Measurements from ENCODE around the gene SMIM27.
"Not testable (repeated sequence)": the region's sequence is repeated elsewhere in the genome, so short reads cannot be mapped to it uniquely, and the experiment has no call there.

Gene SMIM27, protein sequence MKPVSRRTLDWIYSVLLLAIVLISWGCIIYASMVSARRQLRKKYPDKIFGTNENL
- 4.6 to 5.9 (median 5.8) reads per million in 3 donors for total RNA-seq

DNA sequence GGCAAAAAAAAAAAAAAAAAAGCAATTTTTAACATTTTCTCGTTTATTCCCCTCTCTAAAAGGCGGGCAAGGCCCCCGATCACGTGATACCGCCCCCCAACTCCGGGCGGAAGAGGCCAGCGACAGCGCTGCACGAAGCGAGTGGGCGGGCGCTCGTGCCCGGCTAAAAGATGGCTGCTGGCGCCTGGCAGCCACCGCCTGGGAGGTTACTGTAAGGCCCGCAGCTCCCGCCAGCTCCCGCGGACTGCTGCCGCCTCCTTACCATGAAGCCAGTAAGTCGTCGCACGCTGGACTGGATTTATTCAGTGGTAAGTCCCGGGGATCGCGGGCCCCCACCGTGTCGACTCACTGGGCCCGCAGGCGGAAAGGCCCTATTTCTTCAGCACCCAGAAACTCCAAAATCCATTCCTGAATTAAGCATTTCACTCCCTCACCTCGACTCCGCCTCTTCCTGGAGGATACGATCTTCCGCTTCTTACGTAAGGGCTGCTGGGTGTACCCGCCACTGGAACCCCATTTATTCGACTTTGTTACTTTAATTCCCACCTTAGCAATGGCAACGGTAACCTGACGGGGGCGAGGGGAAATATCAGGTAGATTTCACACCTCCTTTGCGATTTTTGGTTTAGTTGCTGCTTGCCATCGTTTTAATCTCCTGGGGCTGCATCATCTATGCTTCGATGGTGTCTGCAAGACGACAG, at the start of gene SMIM27, which contains the start of gene TOPORS:
Gene SMIM27, plus strand, starts transcription at position 156 of the 701 bp plus-strand sequence. Its CDS starts 108 bp downstream, at position 264.
Gene TOPORS, minus strand, starts transcription at position 415 of the 701 bp plus-strand sequence. Its CDS starts 150 bp downstream, at position 265.
- peak within 1 kb of the TSS; percentile 94 for H3K27ac ChIP-seq (ENCODE audit: insufficient read depth, low read length, poor library complexity, severe bottlenecking)
- H3K4me1 ChIP-seq (ENCODE audit: control insufficient read depth, insufficient read depth, low read length, poor library complexity, severe bottlenecking), result peaks cover 15% of the 10 kb centered on the region
- no peaks in the 10 kb centered on the region for H3K9me3 ChIP-seq (ENCODE audit: control insufficient read depth, low read length)
- DNase-seq, result peak; percentile 80 to 88 (median 86)
- no peaks in the 10 kb centered on the region for H3K36me3 ChIP-seq (ENCODE audit: control insufficient read depth, insufficient read depth, low read length)
- H3K27me3 ChIP-seq (replicated peaks; ENCODE audit: control insufficient read depth, insufficient read depth, low read length, poor library complexity, severe bottlenecking), result no peaks in the 10 kb centered on the region
- H3K4me3 ChIP-seq (ENCODE audit: insufficient read depth, low read depth, low read length, poor library complexity, severe bottlenecking), result peak within 1 kb of the TSS; percentile 90

DNA sequence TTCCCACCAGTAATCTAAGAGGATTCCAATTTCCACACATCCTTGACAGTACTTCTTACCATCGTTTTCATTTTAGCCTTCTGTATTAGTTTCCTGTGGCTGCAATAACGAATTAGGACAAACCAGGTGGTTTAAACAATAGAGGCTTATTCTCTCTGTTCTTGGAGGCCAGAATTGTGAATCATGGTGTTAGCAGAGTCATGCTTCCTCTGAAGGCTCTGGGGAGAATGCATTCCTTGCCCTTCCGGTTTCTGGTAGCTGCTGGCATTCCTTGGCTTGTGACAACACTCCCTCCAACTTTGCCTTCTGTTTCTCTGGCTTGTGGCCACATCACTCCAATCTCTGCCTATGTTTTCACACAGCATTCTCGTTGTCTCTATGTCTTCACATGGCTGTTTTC, 49.7 kb upstream of the SMIM27 start:
- DNase-seq, result no peak
- H3K4me1 ChIP-seq (ENCODE audit: control insufficient read depth, insufficient read depth, low read length, poor library complexity, severe bottlenecking), result no peaks in the 10 kb centered on the region
- no peak overlapping the region for H3K4me3 ChIP-seq (ENCODE audit: insufficient read depth, low read depth, low read length, poor library complexity, severe bottlenecking)
- no peaks in the 10 kb centered on the region for H3K27me3 ChIP-seq (replicated peaks; ENCODE audit: control insufficient read depth, insufficient read depth, low read length, poor library complexity, severe bottlenecking)
- H3K27ac ChIP-seq (ENCODE audit: insufficient read depth, low read length, poor library complexity, severe bottlenecking), result no peak overlapping the region
- H3K36me3 ChIP-seq (ENCODE audit: control insufficient read depth, insufficient read depth, low read length), result peaks cover 22% of the 10 kb centered on the region
- H3K9me3 ChIP-seq (ENCODE audit: control insufficient read depth, low read length), result no peaks in the 10 kb centered on the region

DNA sequence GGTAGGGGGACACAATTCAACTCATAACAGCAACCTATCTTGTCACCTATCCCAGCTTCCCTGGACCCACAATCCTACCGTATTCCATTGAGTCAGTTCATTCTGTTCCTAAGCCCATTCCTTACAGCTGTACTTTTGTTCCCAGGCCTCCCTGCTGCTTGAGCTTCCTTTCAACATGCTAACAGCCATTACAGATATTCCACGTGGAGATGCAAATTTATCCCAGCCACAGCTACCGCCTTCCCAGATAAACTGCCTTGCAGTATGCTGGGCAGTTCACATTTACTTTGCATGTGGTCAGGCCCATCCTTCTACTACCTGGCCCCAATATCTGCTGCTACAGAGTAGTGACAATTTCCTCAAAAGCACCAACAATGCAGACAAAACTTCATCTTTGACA, 49.1 kb upstream of the SMIM27 start:
- Histone ChIP-seq H3K4me3 (ENCODE audit: insufficient read depth, low read depth, low read length, poor library complexity, severe bottlenecking) (no peak overlapping the region), H3K36me3 (ENCODE audit: control insufficient read depth, insufficient read depth, low read length) (peaks cover 20% of the 10 kb centered on the region), H3K4me1 (ENCODE audit: control insufficient read depth, insufficient read depth, low read length, poor library complexity, severe bottlenecking) (no peaks in the 10 kb centered on the region), H3K27me3 (replicated peaks; ENCODE audit: control insufficient read depth, insufficient read depth, low read length, poor library complexity, severe bottlenecking) (no peaks in the 10 kb centered on the region), H3K9me3 (ENCODE audit: control insufficient read depth, low read length) (no peaks in the 10 kb centered on the region), H3K27ac (ENCODE audit: insufficient read depth, low read length, poor library complexity, severe bottlenecking) (no peak overlapping the region)
- no peak for DNase-seq

DNA sequence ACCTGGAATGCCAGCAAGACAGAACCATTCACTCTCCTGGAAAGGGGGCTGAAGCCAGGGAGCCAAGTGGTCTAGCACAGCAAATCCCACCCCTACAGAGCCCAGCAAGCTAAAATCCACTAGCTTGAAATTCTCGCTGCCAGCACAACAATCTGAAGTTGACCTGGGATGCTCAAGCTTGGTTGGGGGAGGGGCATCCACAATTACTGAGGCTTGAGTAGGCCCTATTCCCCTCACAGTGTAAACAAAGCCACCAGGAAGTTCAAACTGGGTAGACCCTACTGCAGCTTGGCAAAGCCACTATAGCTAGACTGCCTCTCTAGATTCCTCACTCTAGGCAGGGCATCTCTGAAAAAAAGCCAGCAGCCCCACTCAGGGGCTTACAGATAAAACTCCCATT, 43.4 kb upstream of the SMIM27 start:
- Histone ChIP-seq H3K27me3 (replicated peaks; ENCODE audit: control insufficient read depth, insufficient read depth, low read length, poor library complexity, severe bottlenecking) (no peaks in the 10 kb centered on the region), H3K27ac (ENCODE audit: insufficient read depth, low read length, poor library complexity, severe bottlenecking) (no peak overlapping the region), H3K9me3 (ENCODE audit: control insufficient read depth, low read length) (no peaks in the 10 kb centered on the region), H3K36me3 (ENCODE audit: control insufficient read depth, insufficient read depth, low read length) (peaks cover 7% of the 10 kb centered on the region), H3K4me3 (ENCODE audit: insufficient read depth, low read depth, low read length, poor library complexity, severe bottlenecking) (no peak overlapping the region), H3K4me1 (ENCODE audit: control insufficient read depth, insufficient read depth, low read length, poor library complexity, severe bottlenecking) (no peaks in the 10 kb centered on the region)
- no peak for DNase-seq

DNA sequence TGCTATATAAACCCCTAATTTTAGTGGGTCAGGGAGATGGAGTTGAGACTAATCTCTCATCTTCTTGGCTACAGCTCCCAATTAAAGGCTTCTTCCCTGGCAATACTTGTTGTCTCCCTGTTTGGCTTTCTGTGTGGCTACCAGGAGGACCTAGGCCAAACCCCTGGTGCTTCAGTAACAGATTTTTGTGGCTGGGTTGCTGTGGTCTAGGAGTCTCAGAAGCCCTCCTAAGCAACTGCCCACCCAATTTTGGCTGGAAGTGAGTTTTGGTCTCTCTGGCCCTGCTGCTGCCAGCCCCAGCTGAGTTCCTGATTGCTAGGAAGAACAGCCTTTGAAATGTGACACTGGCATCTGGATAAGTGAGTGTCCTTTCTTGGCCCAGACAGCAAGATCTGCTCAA, 35.9 kb upstream of the SMIM27 start:
- Histone ChIP-seq H3K4me1 (ENCODE audit: control insufficient read depth, insufficient read depth, low read length, poor library complexity, severe bottlenecking) (no peaks in the 10 kb centered on the region), H3K27me3 (replicated peaks; ENCODE audit: control insufficient read depth, insufficient read depth, low read length, poor library complexity, severe bottlenecking) (no peaks in the 10 kb centered on the region), H3K27ac (ENCODE audit: insufficient read depth, low read length, poor library complexity, severe bottlenecking) (no peak overlapping the region), H3K9me3 (ENCODE audit: control insufficient read depth, low read length) (no peaks in the 10 kb centered on the region), H3K36me3 (ENCODE audit: control insufficient read depth, insufficient read depth, low read length) (no peaks in the 10 kb centered on the region), H3K4me3 (ENCODE audit: insufficient read depth, low read depth, low read length, poor library complexity, severe bottlenecking) (no peak overlapping the region)
- DNase-seq, result no peak

DNA sequence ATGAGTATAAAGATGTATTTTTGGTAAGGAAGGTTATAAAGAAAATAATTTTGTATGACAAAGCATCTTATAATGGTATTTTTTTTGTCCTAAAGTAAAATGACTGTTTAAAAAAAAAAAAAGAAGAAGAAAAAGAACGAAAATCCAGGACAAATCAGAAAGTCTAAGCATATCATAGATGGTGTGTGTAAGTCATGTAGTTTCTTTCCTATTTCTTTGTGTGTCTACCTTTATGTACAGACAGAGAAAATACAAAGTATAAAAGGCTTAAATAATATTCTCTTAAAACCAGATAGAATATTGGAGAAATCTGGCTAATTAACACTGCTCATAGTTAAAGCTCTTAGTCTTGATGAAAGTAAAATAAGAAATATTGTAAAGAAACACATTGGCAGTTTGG, 33.9 kb upstream of the SMIM27 start:
- Histone ChIP-seq H3K27ac (ENCODE audit: insufficient read depth, low read length, poor library complexity, severe bottlenecking) (no peak overlapping the region), H3K27me3 (replicated peaks; ENCODE audit: control insufficient read depth, insufficient read depth, low read length, poor library complexity, severe bottlenecking) (no peaks in the 10 kb centered on the region), H3K4me3 (ENCODE audit: insufficient read depth, low read depth, low read length, poor library complexity, severe bottlenecking) (no peak overlapping the region), H3K4me1 (ENCODE audit: control insufficient read depth, insufficient read depth, low read length, poor library complexity, severe bottlenecking) (peaks cover 6% of the 10 kb centered on the region), H3K9me3 (ENCODE audit: control insufficient read depth, low read length) (no peaks in the 10 kb centered on the region), H3K36me3 (ENCODE audit: control insufficient read depth, insufficient read depth, low read length) (no peaks in the 10 kb centered on the region)
- no peak for DNase-seq

DNA sequence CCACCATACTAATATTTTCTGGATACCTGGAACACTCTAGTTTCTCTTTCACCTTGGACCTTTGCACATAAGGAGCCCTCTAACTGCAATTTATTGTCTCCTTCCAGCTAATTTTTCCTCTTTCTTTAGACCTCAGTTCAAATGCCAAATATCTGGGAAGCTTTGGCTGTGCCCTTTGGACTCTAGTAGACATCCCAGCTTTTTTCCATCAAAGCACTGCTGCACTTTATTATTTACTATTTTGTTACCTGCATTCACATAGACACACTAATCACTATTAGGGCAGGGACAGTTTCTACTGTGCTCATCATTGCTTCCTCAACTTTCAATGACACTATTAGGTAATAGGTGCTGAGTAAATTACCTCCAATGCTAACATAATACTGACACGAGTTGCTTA, 28.2 kb upstream of the SMIM27 start:
- no peaks in the 10 kb centered on the region for H3K36me3 ChIP-seq (ENCODE audit: control insufficient read depth, insufficient read depth, low read length)
- no peak overlapping the region for H3K27ac ChIP-seq (ENCODE audit: insufficient read depth, low read length, poor library complexity, severe bottlenecking)
- H3K9me3 ChIP-seq (ENCODE audit: control insufficient read depth, low read length), result no peaks in the 10 kb centered on the region
- H3K27me3 ChIP-seq (replicated peaks; ENCODE audit: control insufficient read depth, insufficient read depth, low read length, poor library complexity, severe bottlenecking), result no peaks in the 10 kb centered on the region
- peaks cover 10% of the 10 kb centered on the region for H3K4me1 ChIP-seq (ENCODE audit: control insufficient read depth, insufficient read depth, low read length, poor library complexity, severe bottlenecking)
- H3K4me3 ChIP-seq (ENCODE audit: insufficient read depth, low read depth, low read length, poor library complexity, severe bottlenecking), result no peak overlapping the region
- DNase-seq, result no peak

DNA sequence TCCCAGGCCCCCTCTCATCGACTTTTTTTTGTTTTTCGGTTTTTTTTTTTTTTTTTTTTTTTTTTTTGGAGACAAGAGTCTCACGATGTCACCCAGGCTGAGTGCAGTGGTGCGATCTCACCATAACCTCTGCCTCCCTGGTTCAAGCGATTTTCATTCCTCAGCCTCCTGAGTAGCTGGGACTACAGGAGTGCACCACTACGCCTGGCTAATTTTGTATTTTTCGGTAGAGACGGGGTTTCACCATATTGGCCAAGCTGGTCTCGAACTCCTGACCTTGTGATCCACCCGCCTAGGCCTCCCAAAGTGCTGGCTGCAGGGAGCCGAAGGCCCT, 27.6 kb upstream of the SMIM27 start:
- H3K36me3 ChIP-seq (ENCODE audit: control insufficient read depth, insufficient read depth, low read length); DNase-seq; H3K27me3 ChIP-seq (replicated peaks; ENCODE audit: control insufficient read depth, insufficient read depth, low read length, poor library complexity, severe bottlenecking); H3K27ac ChIP-seq (ENCODE audit: insufficient read depth, low read length, poor library complexity, severe bottlenecking); H3K9me3 ChIP-seq (ENCODE audit: control insufficient read depth, low read length); H3K4me1 ChIP-seq (ENCODE audit: control insufficient read depth, insufficient read depth, low read length, poor library complexity, severe bottlenecking): not testable (repeated sequence)
- H3K4me3 ChIP-seq (ENCODE audit: insufficient read depth, low read depth, low read length, poor library complexity, severe bottlenecking), result peak overlapping the region; percentile 88

DNA sequence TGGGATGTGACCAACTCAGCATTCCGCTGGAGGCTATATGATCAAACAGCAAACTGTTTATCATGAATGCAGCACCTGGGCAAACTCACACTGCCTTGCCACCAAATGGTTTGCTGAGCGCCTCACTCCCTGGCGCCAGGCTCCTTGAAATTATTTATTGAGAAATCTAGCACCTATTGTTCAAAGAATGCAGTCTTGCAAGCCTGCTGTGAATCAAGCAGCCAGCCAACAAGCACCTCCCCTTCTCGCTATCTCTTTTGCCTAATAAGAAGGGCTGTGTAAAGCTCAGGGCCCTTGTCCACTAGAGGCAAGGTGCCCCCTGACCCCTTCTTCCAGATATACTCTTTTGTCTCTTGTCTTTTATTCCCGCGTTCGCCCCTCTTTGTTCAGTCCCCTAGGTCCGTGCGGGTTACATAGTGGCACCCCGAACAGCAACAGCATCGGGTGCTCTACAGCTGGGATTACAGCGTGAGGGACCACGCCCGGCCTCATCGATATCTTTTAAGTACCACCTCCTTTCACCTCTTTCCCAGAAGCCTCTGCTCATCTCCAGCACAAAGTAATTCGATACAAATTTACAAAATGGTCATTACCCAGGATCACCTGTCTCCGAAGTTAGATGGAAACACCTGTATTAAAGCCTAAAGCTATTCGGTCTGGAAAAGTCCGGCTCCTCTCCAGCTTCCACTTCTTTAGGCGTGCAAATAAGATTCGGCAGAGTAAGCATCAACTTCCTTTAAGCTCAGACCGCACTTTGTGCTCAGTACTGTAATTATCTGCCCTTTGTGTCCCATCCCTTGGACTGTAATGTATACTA, 27.0 kb upstream of the SMIM27 start:
- H3K27me3 ChIP-seq (replicated peaks; ENCODE audit: control insufficient read depth, insufficient read depth, low read length, poor library complexity, severe bottlenecking), result no peaks in the 10 kb centered on the region
- H3K4me1 ChIP-seq (ENCODE audit: control insufficient read depth, insufficient read depth, low read length, poor library complexity, severe bottlenecking), result peaks cover 10% of the 10 kb centered on the region
- H3K9me3 ChIP-seq (ENCODE audit: control insufficient read depth, low read length), result no peaks in the 10 kb centered on the region
- no peaks in the 10 kb centered on the region for H3K36me3 ChIP-seq (ENCODE audit: control insufficient read depth, insufficient read depth, low read length)
- no peak for DNase-seq
- H3K27ac ChIP-seq (ENCODE audit: insufficient read depth, low read length, poor library complexity, severe bottlenecking), result peak overlapping the region; percentile 83
- H3K4me3 ChIP-seq (ENCODE audit: insufficient read depth, low read depth, low read length, poor library complexity, severe bottlenecking), result peak overlapping the region; percentile 88

DNA sequence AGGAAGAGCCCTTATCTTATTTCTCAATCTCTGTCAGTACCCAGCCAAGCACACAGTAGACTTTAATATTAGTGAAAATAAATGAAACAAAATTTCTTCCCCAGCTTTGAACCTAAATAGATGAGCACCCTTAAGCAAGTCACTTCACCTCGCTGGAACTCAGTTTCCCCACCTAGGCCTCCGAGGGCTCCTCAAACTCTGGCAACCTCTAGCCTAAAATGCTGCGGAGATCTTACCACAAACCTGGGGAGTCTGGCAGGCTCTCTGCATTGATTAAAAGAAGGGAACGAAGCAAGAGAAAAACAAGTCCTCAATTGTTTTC, 26.5 kb upstream of the SMIM27 start:
- no peak for DNase-seq

More for the DNA sequence above, 26.5 kb upstream of the SMIM27 start:
- peaks cover 10% of the 10 kb centered on the region for H3K4me1 ChIP-seq (ENCODE audit: control insufficient read depth, insufficient read depth, low read length, poor library complexity, severe bottlenecking)
- H3K27ac ChIP-seq (ENCODE audit: insufficient read depth, low read length, poor library complexity, severe bottlenecking), result peak overlapping the region; percentile 83
- peak overlapping the region; percentile 88 for H3K4me3 ChIP-seq (ENCODE audit: insufficient read depth, low read depth, low read length, poor library complexity, severe bottlenecking)
- no peaks in the 10 kb centered on the region for H3K9me3 ChIP-seq (ENCODE audit: control insufficient read depth, low read length)
- H3K27me3 ChIP-seq (replicated peaks; ENCODE audit: control insufficient read depth, insufficient read depth, low read length, poor library complexity, severe bottlenecking), result no peaks in the 10 kb centered on the region
- no peaks in the 10 kb centered on the region for H3K36me3 ChIP-seq (ENCODE audit: control insufficient read depth, insufficient read depth, low read length)
